Endodermal cell (in vitro differentiated cells): ENCODE data around the gene ZNF23. TPM values are rescaled to one million over a fixed set of nuclear protein-coding genes. Genes with fewer than 3 reads are reported as not detected.
A peak's percentile ranks its signal among the peaks of the same experiment; 100 is the strongest.

Experiments
- DNase-seq: peaks from one replicate; pipeline ENCODE4 v3.0.0-alpha.2; 2017
- H3K27ac ChIP-seq: 2 replicates; pipeline ENCODE4 v1.5.1; 2013; ENCODE audit warnings: mild to moderate bottlenecking, low read depth, low read length, moderate library complexity
- H3K27me3 ChIP-seq: 2 replicates; pipeline ENCODE4 v1.6.1; 2013; ENCODE audit warnings: mild to moderate bottlenecking, low read length, moderate library complexity; ENCODE audit not compliant: insufficient read depth, control insufficient read depth, poor library complexity, severe bottlenecking
- H3K36me3 ChIP-seq: 2 replicates; pipeline ENCODE4 v1.7.0; 2013; ENCODE audit warnings: mild to moderate bottlenecking, low read length, moderate library complexity; ENCODE audit not compliant: control insufficient read depth, insufficient read depth
- H3K4me1 ChIP-seq: one replicate; pipeline ENCODE4 v1.7.0; 2013; ENCODE audit warnings: low read length; ENCODE audit not compliant: control insufficient read depth, insufficient read depth
- H3K4me3 ChIP-seq: 2 replicates; pipeline ENCODE4 v1.5.1; 2013; ENCODE audit warnings: mild to moderate bottlenecking, low read length, moderate library complexity
- H3K9ac ChIP-seq: 2 replicates; pipeline ENCODE4 v1.6.1; 2013; ENCODE audit warnings: mild to moderate bottlenecking, low read length, moderate library complexity; ENCODE audit not compliant: poor library complexity, severe bottlenecking; ENCODE audit errors: extremely low read depth
- H3K9me3 ChIP-seq: 2 replicates; pipeline ENCODE4 v1.6.1; 2013; ENCODE audit warnings: mild to moderate bottlenecking, low read length, moderate library complexity; ENCODE audit not compliant: control insufficient read depth
- H3K27ac Mint-ChIP-seq: 2 replicates; pipeline ENCODE4 v1.8.0; 2020; ENCODE audit warnings: mixed read lengths
- H3K27me3 Mint-ChIP-seq: 2 replicates; pipeline ENCODE4 v1.8.0; 2021; ENCODE audit warnings: mild to moderate bottlenecking, mixed read lengths; ENCODE audit not compliant: insufficient read depth
- H3K36me3 Mint-ChIP-seq: 2 replicates; pipeline ENCODE4 v1.8.0; 2020; ENCODE audit warnings: low read depth, mixed read lengths
- H3K4me1 Mint-ChIP-seq: 2 replicates; pipeline ENCODE4 v1.8.0; 2020; ENCODE audit warnings: mixed read lengths
- H3K4me3 Mint-ChIP-seq: 2 replicates; pipeline ENCODE4 v1.8.0; 2020; ENCODE audit warnings: mild to moderate bottlenecking, moderate library complexity, mixed read lengths
- H3K9me3 Mint-ChIP-seq: 2 replicates; pipeline ENCODE4 v1.8.0; 2020; ENCODE audit warnings: mild to moderate bottlenecking, mixed read lengths
- WGBS, 2 experiments: methylation state at CpG; one replicate each; pipeline versions ENCODE4 v1.1.5 to v1.1.7; 2013; ENCODE audit warnings: missing lambda C conversion rate in 2 of 2, mixed read lengths in 1 of 2; ENCODE audit not compliant: insufficient coverage in 1 of 2, insufficient read length in 1 of 2; 5-methylcytosine and 5-hydroxymethylcytosine counted together
- total RNA-seq, 2 donors: library from RNA; stranded (reverse); fragmentation: NEBNext Ultra II Directional in 1 of 2; extraction: Animal tissue kit (Norgen Biotek cat#: 25700) in 1 of 2; gene quantifications; 2 replicates in 1 of 2; 3 replicates in 1 of 2; pipeline ENCODE4 v1.2.1, GENCODE V29; 2021
- TF ChIP-seq, protein P1 (sequence below): fragments of 200-600 bp; sonication (generic); conservative IDR thresholded peaks from 2 replicates; pipeline ENCODE4 v1.5.0; 2021; ENCODE audit warnings: antibody characterized with exemption, mild to moderate bottlenecking

Gene ZNF23
- total RNA-seq, 2 donors from 2014 or later, result 9.4 to 13.6 TPM

DNA sequence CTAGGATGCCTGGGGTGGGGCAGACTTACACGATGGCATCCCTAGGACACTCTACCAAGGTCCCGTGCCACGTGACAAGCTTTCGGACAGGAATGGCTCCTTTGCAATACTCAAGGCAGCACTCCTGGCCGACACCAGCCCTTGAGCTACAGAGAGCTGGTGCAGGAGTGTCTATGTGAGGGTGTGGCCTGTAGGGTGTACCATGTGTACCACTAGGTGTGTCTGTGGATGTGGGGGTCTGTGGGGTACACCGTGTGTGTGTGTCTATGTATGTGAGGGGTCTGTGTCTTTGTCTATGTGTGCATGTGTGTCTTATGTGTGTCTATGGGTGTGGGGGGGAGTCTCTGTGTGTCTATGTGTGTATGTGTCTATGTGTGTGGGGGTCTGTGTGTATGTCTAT is 18.3 kb downstream of the ZNF23 start:
- Mint-ChIP-seq H3K4me1 (no peaks in the 10 kb centered on the region), H3K36me3 (peaks cover 13% of the 10 kb centered on the region), H3K4me3 (no peak overlapping the region), H3K27ac (no peak overlapping the region), H3K27me3 (peaks cover 31% of the 10 kb centered on the region), H3K9me3 (peaks cover 60% of the 10 kb centered on the region)
- TF ChIP-seq, protein P1, sequence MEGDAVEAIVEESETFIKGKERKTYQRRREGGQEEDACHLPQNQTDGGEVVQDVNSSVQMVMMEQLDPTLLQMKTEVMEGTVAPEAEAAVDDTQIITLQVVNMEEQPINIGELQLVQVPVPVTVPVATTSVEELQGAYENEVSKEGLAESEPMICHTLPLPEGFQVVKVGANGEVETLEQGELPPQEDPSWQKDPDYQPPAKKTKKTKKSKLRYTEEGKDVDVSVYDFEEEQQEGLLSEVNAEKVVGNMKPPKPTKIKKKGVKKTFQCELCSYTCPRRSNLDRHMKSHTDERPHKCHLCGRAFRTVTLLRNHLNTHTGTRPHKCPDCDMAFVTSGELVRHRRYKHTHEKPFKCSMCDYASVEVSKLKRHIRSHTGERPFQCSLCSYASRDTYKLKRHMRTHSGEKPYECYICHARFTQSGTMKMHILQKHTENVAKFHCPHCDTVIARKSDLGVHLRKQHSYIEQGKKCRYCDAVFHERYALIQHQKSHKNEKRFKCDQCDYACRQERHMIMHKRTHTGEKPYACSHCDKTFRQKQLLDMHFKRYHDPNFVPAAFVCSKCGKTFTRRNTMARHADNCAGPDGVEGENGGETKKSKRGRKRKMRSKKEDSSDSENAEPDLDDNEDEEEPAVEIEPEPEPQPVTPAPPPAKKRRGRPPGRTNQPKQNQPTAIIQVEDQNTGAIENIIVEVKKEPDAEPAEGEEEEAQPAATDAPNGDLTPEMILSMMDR, result no peak
- H3K9ac ChIP-seq, result no peak overlapping the region
- peaks cover 14% of the 10 kb centered on the region for H3K27me3 ChIP-seq
- no peak overlapping the region for H3K4me3 ChIP-seq
- peaks cover 32% of the 10 kb centered on the region for H3K9me3 ChIP-seq
- DNase-seq, result no peak
- H3K36me3 ChIP-seq, result peaks cover 12% of the 10 kb centered on the region
- no peak overlapping the region for H3K27ac ChIP-seq
- 89 to 97% methylated on average over 4 to 6 of the region's 6 CpGs for WGBS, 2 experiments
- no peaks in the 10 kb centered on the region for H3K4me1 ChIP-seq

DNA sequence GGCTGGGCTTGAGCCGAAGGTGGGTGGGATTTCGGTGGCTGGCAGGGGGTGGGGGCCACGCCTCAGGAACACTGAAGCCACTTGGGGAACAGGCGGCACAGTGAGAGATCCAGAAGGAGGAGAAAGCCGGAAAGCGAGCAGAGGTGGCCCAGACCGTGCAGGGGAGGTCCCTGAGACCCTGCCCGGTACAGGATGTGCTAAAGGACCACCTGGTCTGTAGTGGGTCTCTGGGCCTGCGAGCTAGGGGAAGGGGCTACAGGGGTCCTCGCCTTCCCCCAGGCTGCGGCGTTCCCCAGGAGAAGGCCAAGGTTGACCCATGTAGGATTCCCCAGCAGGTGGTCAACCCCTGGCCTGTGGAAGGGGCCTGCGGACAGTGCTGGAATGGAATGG is 20.0 kb downstream of the ZNF23 start, which contains the start of gene TLE7:
Gene TLE7 (minus strand): TSS at position 4 of the 390 bp plus-strand sequence. CDS start 8,730 bp downstream, outside the sequence.
- no peak for DNase-seq
- H3K9ac ChIP-seq, result no peak within 1 kb of the TSS
- Mint-ChIP-seq H3K9me3 (peaks cover 43% of the 10 kb centered on the region), H3K27ac (no peak within 1 kb of the TSS), H3K27me3 (peaks cover 44% of the 10 kb centered on the region), H3K4me1 (no peaks in the 10 kb centered on the region), H3K4me3 (no peak within 1 kb of the TSS), H3K36me3 (no peaks in the 10 kb centered on the region)
- 91 to 92% methylated on average over 2 to 13 of the region's 13 CpGs for WGBS, 2 experiments
- TF ChIP-seq, protein P1, result no peak
- H3K9me3 ChIP-seq, result peaks cover 16% of the 10 kb centered on the region
- H3K4me1 ChIP-seq, result no peaks in the 10 kb centered on the region
- peaks cover 30% of the 10 kb centered on the region for H3K27me3 ChIP-seq
- no peak within 1 kb of the TSS for H3K27ac ChIP-seq
- H3K36me3 ChIP-seq, result no peaks in the 10 kb centered on the region
- no peak within 1 kb of the TSS for H3K4me3 ChIP-seq

- H3K9me3 ChIP-seq, result peaks cover 10% of the 10 kb centered on the region
- Mint-ChIP-seq H3K9me3 (peaks cover 38% of the 10 kb centered on the region), H3K36me3 (no peaks in the 10 kb centered on the region), H3K4me3 (no peak overlapping the region), H3K27ac (no peak overlapping the region), H3K27me3 (peaks cover 44% of the 10 kb centered on the region), H3K4me1 (no peaks in the 10 kb centered on the region)
- H3K4me1 ChIP-seq, result no peaks in the 10 kb centered on the region
- TF ChIP-seq, protein P1, result peak; percentile 77
- H3K27me3 ChIP-seq, result peaks cover 30% of the 10 kb centered on the region
- H3K9ac ChIP-seq, result no peak overlapping the region
- 94 to 97% methylated on average over 54 to 71 of the region's 71 CpGs for WGBS, 2 experiments
- no peaks in the 10 kb centered on the region for H3K36me3 ChIP-seq
- no peak overlapping the region for H3K27ac ChIP-seq
- no peak overlapping the region for H3K4me3 ChIP-seq
- peak; percentile 80 for DNase-seq
Observed at GRCh38 chr16:71441348-71442050, 20.5 kb downstream of the ZNF23 start.
